Glutamatergic neuron (in vitro differentiated cells): Measurements from ENCODE around the gene MPZL2. TPM values are rescaled to one million over a fixed set of nuclear protein-coding genes. Genes with fewer than 3 reads are reported as not detected.

Source experiments
- DNase-seq: peaks from one replicate; pipeline ENCODE4 v3.0.0; 2022
- H3K27ac Mint-ChIP-seq: one replicate; pipeline ENCODE4 v1.8.0; 2020; ENCODE audit warnings: mild to moderate bottlenecking, mixed read lengths, inconsistent platforms; ENCODE audit not compliant: unreplicated experiment
- H3K27me3 Mint-ChIP-seq: one replicate; pipeline ENCODE4 v1.8.0; 2020; ENCODE audit warnings: mild to moderate bottlenecking, moderate library complexity, mixed read lengths, inconsistent platforms; ENCODE audit not compliant: unreplicated experiment
- H3K36me3 Mint-ChIP-seq: one replicate; pipeline ENCODE4 v1.8.0; 2020; ENCODE audit warnings: mild to moderate bottlenecking, mixed read lengths, inconsistent platforms; ENCODE audit not compliant: unreplicated experiment
- H3K4me1 Mint-ChIP-seq: one replicate; pipeline ENCODE4 v1.8.0; 2020; ENCODE audit warnings: mild to moderate bottlenecking, low read depth, mixed read lengths, inconsistent platforms; ENCODE audit not compliant: unreplicated experiment
- H3K4me3 Mint-ChIP-seq: one replicate; pipeline ENCODE4 v1.8.0; 2020; ENCODE audit warnings: mild to moderate bottlenecking, mixed read lengths, inconsistent platforms; ENCODE audit not compliant: unreplicated experiment
- H3K9me3 Mint-ChIP-seq: one replicate; pipeline ENCODE4 v1.8.0; 2020; ENCODE audit warnings: mild to moderate bottlenecking, moderate library complexity, mixed read lengths, inconsistent platforms; ENCODE audit not compliant: unreplicated experiment
- CTCF ChIP-seq: fragments of 200-600 bp; sonication (generic); IDR thresholded peaks from one replicate; pipeline ENCODE4 v1.5.0; 2021; ENCODE audit not compliant: partially characterized antibody, unreplicated experiment
- total RNA-seq: library from RNA; stranded (reverse); fragmentation: NEBNext Ultra II Directional; extraction: Animal tissue kit (Norgen Biotek cat#: 25700); gene quantifications from one replicate; pipeline ENCODE4 v1.2.1, GENCODE V29; 2021; ENCODE audit not compliant: unreplicated experiment

Gene MPZL2
- total RNA-seq, 1 donor from 2014 or later, result not detected

GRCh38 chr11:118226296-118226695 is 37.8 kb downstream of the MPZL2 start:
- Mint-ChIP-seq H3K36me3 (no peaks in the 10 kb centered on the region), H3K4me1 (no peaks in the 10 kb centered on the region), H3K27ac (no peak overlapping the region), H3K4me3 (no peak overlapping the region), H3K9me3 (no peaks in the 10 kb centered on the region), H3K27me3 (peaks cover 1% of the 10 kb centered on the region)
- TF ChIP-seq CTCF, result no peak
- no peak for DNase-seq

GRCh38 chr11:118224511-118225188 is 39.4 kb downstream of the MPZL2 start, which contains the start of gene JAML:
TSS of gene JAML (minus strand) at chr11:118225011. CDS start at chr11:118214866, 10,145 bp downstream.
- no peak for DNase-seq
- TF ChIP-seq CTCF, result no peak
- no peaks in the 10 kb centered on the region for H3K9me3 Mint-ChIP-seq
- peaks cover 1% of the 10 kb centered on the region for H3K27me3 Mint-ChIP-seq
- H3K36me3 Mint-ChIP-seq, result no peaks in the 10 kb centered on the region
- no peak within 1 kb of the TSS for H3K27ac Mint-ChIP-seq
- H3K4me3 Mint-ChIP-seq, result no peak within 1 kb of the TSS
- no peaks in the 10 kb centered on the region for H3K4me1 Mint-ChIP-seq

- Mint-ChIP-seq H3K27ac (no peak overlapping the region), H3K4me3 (no peak overlapping the region), H3K36me3 (no peaks in the 10 kb centered on the region), H3K27me3 (peaks cover 1% of the 10 kb centered on the region), H3K4me1 (no peaks in the 10 kb centered on the region), H3K9me3 (no peaks in the 10 kb centered on the region)
- TF ChIP-seq CTCF, result no peak
- no peak for DNase-seq
Observed at GRCh38 chr11:118223992-118224391, 40.1 kb downstream of the MPZL2 start.

- Mint-ChIP-seq H3K9me3 (no peaks in the 10 kb centered on the region), H3K27me3 (peaks cover 1% of the 10 kb centered on the region), H3K36me3 (no peaks in the 10 kb centered on the region), H3K4me1 (no peaks in the 10 kb centered on the region), H3K27ac (no peak overlapping the region), H3K4me3 (no peak overlapping the region)
- DNase-seq, result no peak
- no peak for TF ChIP-seq CTCF
Observed at GRCh38 chr11:118223570-118223969, 40.5 kb downstream of the MPZL2 start.

- no peak for DNase-seq
- no peaks in the 10 kb centered on the region for H3K9me3 Mint-ChIP-seq
- TF ChIP-seq CTCF, result no peak
- no peaks in the 10 kb centered on the region for H3K36me3 Mint-ChIP-seq
- H3K4me1 Mint-ChIP-seq, result no peaks in the 10 kb centered on the region
- H3K27ac Mint-ChIP-seq, result no peak overlapping the region
- peaks cover 3% of the 10 kb centered on the region for H3K27me3 Mint-ChIP-seq
- no peak overlapping the region for H3K4me3 Mint-ChIP-seq
Observed at GRCh38 chr11:118222437-118222836, 41.7 kb downstream of the MPZL2 start.
